MCF 10A (cell line): ENCODE results near the gene MAD1L1. TPM values are rescaled to one million over a fixed set of nuclear protein-coding genes. Genes with fewer than 3 reads are reported as not detected.
A peak's percentile ranks its signal among the peaks of the same experiment; 100 is the strongest.

Source experiments
- BruUV-seq: library from RNA; stranded (reverse); fragments of 400-500 nt; replicated peaks from 2 replicates; lab custom pipeline; 2021; lab: Mats Ljungman, UMichigan
- CTCF ChIA-PET: fragments of 300-600 bp; sonication (Branson Sonifier 250); formaldehyde crosslinking; extraction: SDS; loops from one replicate; lab custom pipeline; 2021; ENCODE audit warnings: antibody characterized with exemption, inconsistent platforms; lab: Yijun Ruan, JAX
- POLR2A ChIA-PET: fragments of 300-600, 350-650 bp; sonication (Branson Sonifier 250); formaldehyde crosslinking; extraction: SDS; loops from one replicate; lab custom pipeline; 2020; ENCODE audit warnings: antibody characterized with exemption, inconsistent platforms; lab: Yijun Ruan, JAX
- DNase-seq: peaks from one replicate; pipeline ENCODE4 v3.0.0-alpha.2; 2018; ENCODE audit not compliant: unreplicated experiment
- H3K27ac Mint-ChIP-seq: one replicate; pipeline ENCODE4 v1.8.0; 2022; ENCODE audit warnings: mild to moderate bottlenecking, low read depth, mixed read lengths; ENCODE audit not compliant: unreplicated experiment
- H3K27me3 Mint-ChIP-seq: one replicate; pipeline ENCODE4 v1.8.0; 2022; ENCODE audit warnings: mixed read lengths; ENCODE audit not compliant: insufficient read depth, unreplicated experiment
- H3K36me3 Mint-ChIP-seq: one replicate; pipeline ENCODE4 v1.8.0; 2022; ENCODE audit warnings: mild to moderate bottlenecking, moderate library complexity, mixed read lengths; ENCODE audit not compliant: insufficient read depth, unreplicated experiment
- H3K4me1 Mint-ChIP-seq: one replicate; pipeline ENCODE4 v1.8.0; 2022; ENCODE audit warnings: mixed read lengths; ENCODE audit not compliant: insufficient read depth, unreplicated experiment
- H3K4me3 Mint-ChIP-seq: one replicate; pipeline ENCODE4 v1.8.0; 2022; ENCODE audit warnings: mild to moderate bottlenecking, moderate library complexity, mixed read lengths; ENCODE audit not compliant: unreplicated experiment
- H3K9me3 Mint-ChIP-seq: one replicate; pipeline ENCODE4 v1.8.0; 2022; ENCODE audit warnings: mixed read lengths; ENCODE audit not compliant: unreplicated experiment
- CTCF ChIP-seq: fragments of 200-600 bp; IDR thresholded peaks from one replicate; pipeline ENCODE4 v1.8.0; 2022; ENCODE audit warnings: antibody characterized with exemption, mild to moderate bottlenecking; ENCODE audit not compliant: unreplicated experiment
- intact Hi-C: fragments of 100-400 bp; cut with micrococcal nuclease; formaldehyde crosslinking; loops from 2 replicates; pipeline ENCODE4 v1.14.1; 2022
- total RNA-seq: library from RNA; stranded (reverse); gene quantifications from 2 replicates; pipeline ENCODE4 v1.2.3, GENCODE V29; 2022

Gene MAD1L1
- total RNA-seq, 1 experiment from 2014 or later = 25.2 TPM

GRCh38 chr7:1961701-1962276 lies 271.0 kb downstream of the MAD1L1 start:
- peaks cover 13% of the 10 kb centered on the region for H3K4me1 Mint-ChIP-seq
- H3K36me3 Mint-ChIP-seq = peaks cover 26% of the 10 kb centered on the region
- ChIA-PET POLR2A (no interaction called here), CTCF (interaction anchor here (0.6 kb wide), 1 partner anchor 57 kb away, joined by 3 read pairs; no protein-coding TSS in a partner anchor)
- peak; percentile 9 for DNase-seq
- no peak overlapping the region for H3K27ac Mint-ChIP-seq
- H3K27me3 Mint-ChIP-seq = no peaks in the 10 kb centered on the region
- H3K4me3 Mint-ChIP-seq = no peak overlapping the region
- intact Hi-C loops = no loop called here
- no TSS peak for BruUV-seq
- TF ChIP-seq CTCF = no peak
- H3K9me3 Mint-ChIP-seq = peaks cover 18% of the 10 kb centered on the region

GRCh38 chr7:1959305-1959704 lies 273.4 kb downstream of the MAD1L1 start:
- intact Hi-C loops = no loop called here
- H3K36me3 Mint-ChIP-seq = peaks cover 19% of the 10 kb centered on the region

GRCh38 chr7:1957471-1958225 lies 275.1 kb downstream of the MAD1L1 start:
- H3K4me1 Mint-ChIP-seq = peaks cover 13% of the 10 kb centered on the region
- H3K27me3 Mint-ChIP-seq = no peaks in the 10 kb centered on the region
- no peak for TF ChIP-seq CTCF
- peaks cover 18% of the 10 kb centered on the region for H3K9me3 Mint-ChIP-seq
- ChIA-PET CTCF (interaction anchor here (0.5 kb wide), 1 partner anchor 225 kb away, joined by 6 read pairs; no protein-coding TSS in a partner anchor), POLR2A (no interaction called here)
- no TSS peak for BruUV-seq
- no peak overlapping the region for H3K27ac Mint-ChIP-seq
- intact Hi-C loops = no loop called here
- H3K36me3 Mint-ChIP-seq = peaks cover 13% of the 10 kb centered on the region
- no peak overlapping the region for H3K4me3 Mint-ChIP-seq
- no peak for DNase-seq

More at GRCh38 chr7:1959305-1959704, 273.4 kb downstream of the MAD1L1 start:
- Mint-ChIP-seq H3K9me3 (peaks cover 18% of the 10 kb centered on the region), H3K27ac (no peak overlapping the region), H3K4me1 (peaks cover 13% of the 10 kb centered on the region), H3K27me3 (no peaks in the 10 kb centered on the region), H3K4me3 (no peak overlapping the region)
- POLR2A ChIA-PET = no interaction called here
- no peak for TF ChIP-seq CTCF
- DNase-seq = no peak
- CTCF ChIA-PET = no interaction called here
- no TSS peak for BruUV-seq
